Cardiac fibroblast (primary cell): ENCODE measurements around the gene MRPL55.

Experiments used
- DNase-seq, 2 donors: peaks; one replicate each; pipeline versions ENCODE4 v3.0.0 to v3.0.0-alpha.2; 2010; ENCODE audit warnings: low read depth in 2 of 2
- H3K4me3 ChIP-seq, 2 donors: replicated peaks in 1 of 2; 1 replicate in 1 of 2; 2 replicates in 1 of 2; pipeline ENCODE4 v1.5.1; 2011; ENCODE audit warnings: low read depth in 2 of 2, low read length in 2 of 2, mild to moderate bottlenecking in 2 of 2, moderate library complexity in 1 of 2
- CTCF ChIP-seq: IDR thresholded peaks from one replicate; pipeline ENCODE4 v1.5.1; 2011; ENCODE audit warnings: low read depth, mild to moderate bottlenecking, low read length, inconsistent platforms

MRPL55 gene

GRCh38 chr1:228073857-228074545 is 35.1 kb downstream of the MRPL55 start:
- peak; percentile 18 to 27 for DNase-seq
- no peak overlapping the region for H3K4me3 ChIP-seq
- peak; percentile 37 for TF ChIP-seq CTCF

GRCh38 chr1:228073061-228073856 is 35.8 kb downstream of the MRPL55 start:
- TF ChIP-seq CTCF: no peak

GRCh38 chr1:228072658-228073043 is 36.4 kb downstream of the MRPL55 start:
- no peak overlapping the region for H3K4me3 ChIP-seq
- no peak for TF ChIP-seq CTCF
- DNase-seq: no peak

More at GRCh38 chr1:228073061-228073856, 35.8 kb downstream of the MRPL55 start:
- no peak overlapping the region for H3K4me3 ChIP-seq
- DNase-seq: no peak

- TF ChIP-seq CTCF: no peak
- no peak overlapping the region for H3K4me3 ChIP-seq
- no peak for DNase-seq
These were observed 37.1 kb downstream of the MRPL55 start for GRCh38 chr1:228071839-228072657.

GRCh38 chr1:228070851-228071250 is 38.2 kb downstream of the MRPL55 start:
- TF ChIP-seq CTCF: no peak
- DNase-seq: no peak
- H3K4me3 ChIP-seq: no peak overlapping the region

GRCh38 chr1:228070173-228070572 is 38.9 kb downstream of the MRPL55 start:
- no peak for DNase-seq
- no peak for TF ChIP-seq CTCF
- no peak overlapping the region for H3K4me3 ChIP-seq
